Fibroblast of mammary gland (primary cell): ENCODE results near the gene PDZRN4.

Experiments used
- DNase-seq: peaks from one replicate; pipeline ENCODE4 v3.0.0-alpha.2; 2010; ENCODE audit warnings: low read depth
- H3K4me3 ChIP-seq: 2 replicates; pipeline ENCODE4 v1.5.1; 2011; ENCODE audit warnings: low read depth, mild to moderate bottlenecking, low read length, moderate library complexity; ENCODE audit not compliant: control insufficient read depth
- TF ChIP-seq, protein P1 (sequence below): conservative IDR thresholded peaks from 2 replicates; pipeline ENCODE4 v1.5.1; 2011; ENCODE audit warnings: low read depth, low read length, inconsistent platforms; ENCODE audit not compliant: control insufficient read depth, insufficient read depth

Gene PDZRN4

DNA sequence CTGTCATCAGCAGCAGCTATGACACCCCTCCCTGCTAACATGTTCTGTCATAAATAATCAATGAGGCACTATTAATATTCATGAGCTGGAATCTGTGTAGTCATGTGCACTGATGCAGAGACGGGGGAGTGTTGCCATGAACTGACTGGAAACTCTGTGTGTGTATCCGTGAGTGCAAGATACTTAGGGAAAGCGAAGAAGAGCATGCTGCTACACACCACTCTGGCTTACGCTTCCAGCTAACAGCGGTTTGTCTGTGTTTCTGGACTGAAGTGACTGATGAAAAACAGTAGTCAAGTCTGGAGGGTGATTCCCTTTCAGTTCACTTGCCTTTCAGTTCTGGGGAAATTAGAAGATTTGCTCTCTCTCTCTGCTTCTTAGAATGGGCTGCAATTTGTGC lies 249.4 kb downstream of the PDZRN4 start:
- TF ChIP-seq, protein P1, sequence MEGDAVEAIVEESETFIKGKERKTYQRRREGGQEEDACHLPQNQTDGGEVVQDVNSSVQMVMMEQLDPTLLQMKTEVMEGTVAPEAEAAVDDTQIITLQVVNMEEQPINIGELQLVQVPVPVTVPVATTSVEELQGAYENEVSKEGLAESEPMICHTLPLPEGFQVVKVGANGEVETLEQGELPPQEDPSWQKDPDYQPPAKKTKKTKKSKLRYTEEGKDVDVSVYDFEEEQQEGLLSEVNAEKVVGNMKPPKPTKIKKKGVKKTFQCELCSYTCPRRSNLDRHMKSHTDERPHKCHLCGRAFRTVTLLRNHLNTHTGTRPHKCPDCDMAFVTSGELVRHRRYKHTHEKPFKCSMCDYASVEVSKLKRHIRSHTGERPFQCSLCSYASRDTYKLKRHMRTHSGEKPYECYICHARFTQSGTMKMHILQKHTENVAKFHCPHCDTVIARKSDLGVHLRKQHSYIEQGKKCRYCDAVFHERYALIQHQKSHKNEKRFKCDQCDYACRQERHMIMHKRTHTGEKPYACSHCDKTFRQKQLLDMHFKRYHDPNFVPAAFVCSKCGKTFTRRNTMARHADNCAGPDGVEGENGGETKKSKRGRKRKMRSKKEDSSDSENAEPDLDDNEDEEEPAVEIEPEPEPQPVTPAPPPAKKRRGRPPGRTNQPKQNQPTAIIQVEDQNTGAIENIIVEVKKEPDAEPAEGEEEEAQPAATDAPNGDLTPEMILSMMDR, result no peak

DNA sequence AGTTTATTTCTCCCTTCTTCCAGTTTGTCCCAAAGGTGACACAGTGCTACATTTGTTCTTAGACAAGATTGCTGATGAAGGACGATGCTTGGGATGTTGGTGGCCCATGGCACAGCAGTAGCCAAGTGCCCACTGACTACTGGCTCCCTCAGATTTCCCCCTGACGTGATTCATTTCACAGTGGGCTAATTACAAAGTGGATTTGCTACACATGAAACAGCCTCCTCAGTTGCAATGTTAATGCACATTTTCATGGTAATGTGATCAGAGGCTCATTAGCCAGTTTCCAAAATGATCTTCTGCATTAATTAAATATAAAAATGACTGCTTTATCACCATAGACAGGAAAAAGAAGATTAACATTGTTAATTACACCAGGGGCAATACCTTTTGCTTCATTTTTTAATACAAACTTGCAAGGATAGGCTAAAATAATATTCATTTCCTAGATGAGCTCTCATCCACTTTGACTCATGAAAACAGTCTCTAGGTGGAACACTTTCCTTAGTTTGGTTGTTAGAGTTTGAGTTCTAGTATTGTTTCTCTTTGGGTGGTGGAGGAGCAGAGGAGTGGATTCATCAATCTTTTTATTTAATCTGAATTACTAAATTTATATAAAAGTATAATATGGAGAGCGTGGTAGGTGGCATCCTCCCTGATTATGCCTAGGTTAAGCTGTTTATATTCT lies 250.9 kb downstream of the PDZRN4 start:
- H3K4me3 ChIP-seq, result no peak overlapping the region
- TF ChIP-seq, protein P1, result no peak
- DNase-seq, result no peak

More for the DNA sequence above, 249.4 kb downstream of the PDZRN4 start:
- no peak for DNase-seq
- no peak overlapping the region for H3K4me3 ChIP-seq

DNA sequence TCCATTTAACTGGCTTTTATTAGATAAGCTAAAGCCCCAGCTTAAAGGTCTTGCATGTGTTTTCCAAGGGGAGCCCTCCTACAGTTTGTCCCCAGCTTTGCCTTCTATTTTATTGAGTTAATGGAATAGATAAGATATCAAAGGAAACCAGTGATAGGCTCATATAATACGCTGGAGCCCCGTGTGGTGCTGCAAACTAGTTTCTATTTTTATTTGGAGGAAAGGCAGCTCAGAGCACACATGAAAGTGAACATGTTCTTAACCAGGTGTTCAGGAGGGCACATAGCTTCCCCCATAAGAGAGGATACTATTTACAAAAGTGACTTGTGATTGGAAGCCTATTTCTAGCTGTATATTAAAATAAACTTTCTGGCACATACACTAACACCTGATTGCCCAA lies 251.7 kb downstream of the PDZRN4 start:
- DNase-seq, result no peak
- TF ChIP-seq, protein P1, result no peak
- no peak overlapping the region for H3K4me3 ChIP-seq

DNA sequence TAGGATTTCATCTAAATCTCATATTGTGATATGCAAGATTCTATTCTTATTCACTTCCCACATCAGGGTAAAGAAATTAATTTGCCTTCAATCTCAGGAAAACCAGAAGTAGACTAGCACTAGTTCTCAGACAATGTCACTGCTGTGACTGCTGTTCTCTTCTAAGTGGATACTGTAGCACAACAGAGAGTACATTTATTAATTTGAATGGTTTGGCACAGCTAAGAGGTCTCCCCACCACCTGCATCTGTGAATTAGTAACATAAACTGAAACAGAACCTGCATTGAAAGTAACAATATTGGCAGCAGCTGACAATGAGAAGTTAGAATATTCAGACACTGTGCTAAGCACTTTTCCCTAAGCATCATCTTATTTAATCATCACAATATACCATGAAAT lies 253.1 kb downstream of the PDZRN4 start:
- DNase-seq, result no peak
- TF ChIP-seq, protein P1, result no peak
- no peak overlapping the region for H3K4me3 ChIP-seq

DNA sequence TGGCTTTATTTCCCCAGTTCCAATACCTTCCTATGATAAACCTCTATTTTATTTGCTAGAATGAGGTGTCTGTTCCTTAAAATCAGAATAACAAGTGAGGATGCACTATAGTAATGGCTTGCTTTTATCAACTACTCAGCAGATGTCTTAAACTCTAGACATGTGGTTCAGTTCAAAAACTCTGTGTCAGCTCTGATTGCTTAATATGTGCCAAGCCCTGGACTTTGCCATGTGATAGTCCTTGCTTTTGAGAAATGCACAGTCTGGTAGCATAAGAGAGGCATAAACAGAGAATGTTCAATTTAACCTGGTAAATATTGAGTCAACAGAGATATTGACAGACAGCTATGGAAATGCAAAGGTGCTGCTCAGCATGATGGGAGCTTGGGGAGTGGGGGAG lies 254.8 kb downstream of the PDZRN4 start:
- TF ChIP-seq, protein P1, result no peak
- H3K4me3 ChIP-seq, result no peak overlapping the region
- DNase-seq, result no peak

DNA sequence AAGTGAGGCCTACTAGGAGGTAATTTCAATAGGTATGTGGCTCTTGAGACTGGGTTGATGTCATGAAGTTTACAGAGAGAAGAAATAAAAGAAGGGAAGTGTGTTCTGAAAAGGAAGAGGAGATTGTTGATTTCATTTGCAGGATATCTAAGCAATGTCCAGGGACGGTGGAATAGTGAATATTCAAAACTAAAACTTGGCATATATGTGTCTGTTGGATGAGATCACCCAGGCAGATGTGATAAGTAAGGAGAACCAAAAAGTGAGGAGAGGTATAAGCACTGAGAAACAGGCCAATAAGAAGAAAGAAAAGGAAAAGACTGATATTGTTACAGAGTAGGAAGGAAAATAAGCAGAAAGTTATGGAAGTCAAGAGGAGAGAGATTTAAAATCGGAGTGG lies 255.6 kb downstream of the PDZRN4 start:
- DNase-seq, result no peak
- TF ChIP-seq, protein P1, result no peak
- H3K4me3 ChIP-seq, result no peak overlapping the region
